ENCODE data around the gene AIF1L.

- TF ChIP-seq, protein P1, sequence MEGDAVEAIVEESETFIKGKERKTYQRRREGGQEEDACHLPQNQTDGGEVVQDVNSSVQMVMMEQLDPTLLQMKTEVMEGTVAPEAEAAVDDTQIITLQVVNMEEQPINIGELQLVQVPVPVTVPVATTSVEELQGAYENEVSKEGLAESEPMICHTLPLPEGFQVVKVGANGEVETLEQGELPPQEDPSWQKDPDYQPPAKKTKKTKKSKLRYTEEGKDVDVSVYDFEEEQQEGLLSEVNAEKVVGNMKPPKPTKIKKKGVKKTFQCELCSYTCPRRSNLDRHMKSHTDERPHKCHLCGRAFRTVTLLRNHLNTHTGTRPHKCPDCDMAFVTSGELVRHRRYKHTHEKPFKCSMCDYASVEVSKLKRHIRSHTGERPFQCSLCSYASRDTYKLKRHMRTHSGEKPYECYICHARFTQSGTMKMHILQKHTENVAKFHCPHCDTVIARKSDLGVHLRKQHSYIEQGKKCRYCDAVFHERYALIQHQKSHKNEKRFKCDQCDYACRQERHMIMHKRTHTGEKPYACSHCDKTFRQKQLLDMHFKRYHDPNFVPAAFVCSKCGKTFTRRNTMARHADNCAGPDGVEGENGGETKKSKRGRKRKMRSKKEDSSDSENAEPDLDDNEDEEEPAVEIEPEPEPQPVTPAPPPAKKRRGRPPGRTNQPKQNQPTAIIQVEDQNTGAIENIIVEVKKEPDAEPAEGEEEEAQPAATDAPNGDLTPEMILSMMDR (conservative IDR thresholded peaks at IDR 0.05; ENCODE audit: low read depth, low read length) = no peak
- no peak for TF ChIP-seq CEBPB (IDR thresholded peaks at IDR 0.05; ENCODE audit: low read depth, low read length)
- TF ChIP-seq, protein P2, sequence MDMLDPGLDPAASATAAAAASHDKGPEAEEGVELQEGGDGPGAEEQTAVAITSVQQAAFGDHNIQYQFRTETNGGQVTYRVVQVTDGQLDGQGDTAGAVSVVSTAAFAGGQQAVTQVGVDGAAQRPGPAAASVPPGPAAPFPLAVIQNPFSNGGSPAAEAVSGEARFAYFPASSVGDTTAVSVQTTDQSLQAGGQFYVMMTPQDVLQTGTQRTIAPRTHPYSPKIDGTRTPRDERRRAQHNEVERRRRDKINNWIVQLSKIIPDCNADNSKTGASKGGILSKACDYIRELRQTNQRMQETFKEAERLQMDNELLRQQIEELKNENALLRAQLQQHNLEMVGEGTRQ (IDR thresholded peaks at IDR 0.05; ENCODE audit: low read depth, low read length) = no peak
- TF ChIP-seq POLR2A (IDR thresholded peaks at IDR 0.05; ENCODE audit: low read depth, low read length) = no peak
- no peak for TF ChIP-seq RAD21 (IDR thresholded peaks at IDR 0.05; ENCODE audit: low read length)
- TF ChIP-seq, protein P3, sequence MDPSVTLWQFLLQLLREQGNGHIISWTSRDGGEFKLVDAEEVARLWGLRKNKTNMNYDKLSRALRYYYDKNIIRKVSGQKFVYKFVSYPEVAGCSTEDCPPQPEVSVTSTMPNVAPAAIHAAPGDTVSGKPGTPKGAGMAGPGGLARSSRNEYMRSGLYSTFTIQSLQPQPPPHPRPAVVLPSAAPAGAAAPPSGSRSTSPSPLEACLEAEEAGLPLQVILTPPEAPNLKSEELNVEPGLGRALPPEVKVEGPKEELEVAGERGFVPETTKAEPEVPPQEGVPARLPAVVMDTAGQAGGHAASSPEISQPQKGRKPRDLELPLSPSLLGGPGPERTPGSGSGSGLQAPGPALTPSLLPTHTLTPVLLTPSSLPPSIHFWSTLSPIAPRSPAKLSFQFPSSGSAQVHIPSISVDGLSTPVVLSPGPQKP (IDR thresholded peaks at IDR 0.05; ENCODE audit: borderline replicate concordance, low read depth, low read length) = no peak
- TF ChIP-seq BHLHE40 (IDR thresholded peaks at IDR 0.05; ENCODE audit: low read depth, low read length) = no peak
- no peak for TF ChIP-seq FOS (IDR thresholded peaks at IDR 0.05; ENCODE audit: low read depth, low read length)
- no peak for TF ChIP-seq MAFK (IDR thresholded peaks at IDR 0.05; ENCODE audit: low read depth, low read length)
- no peak for TF ChIP-seq RFX5 (IDR thresholded peaks at IDR 0.05; ENCODE audit: low read depth, low read length)
- no peak for TF ChIP-seq SMC3 (IDR thresholded peaks at IDR 0.05; ENCODE audit: low read depth, low read length)
- no peak for TF ChIP-seq MXI1 (IDR thresholded peaks at IDR 0.05; ENCODE audit: borderline replicate concordance, low read depth, low read length)
- no peak for TF ChIP-seq RCOR1 (IDR thresholded peaks at IDR 0.05; ENCODE audit: insufficient replicate concordance, low read length)
- TF ChIP-seq NFE2L2 (IDR thresholded peaks at IDR 0.05; ENCODE audit: low read depth, low read length) = no peak
Measured at GRCh38 chr9:131060900-131061630, 35.3 kb upstream of the AIF1L start.

All from IMR-90 (cell line).